Caki2 (cell line): ENCODE data around the gene METTL2A. TPM values are rescaled to one million over a fixed set of nuclear protein-coding genes. Genes with fewer than 3 reads are reported as not detected.

Source experiments
- total RNA-seq: library from RNA; depleted of rRNA; stranded (reverse); fragments of >200 nt; shearing (Covaris generic); gene quantifications from 2 replicates; pipeline ENCODE4 v1.2.3, GENCODE V29; 2014; ENCODE audit warnings: low replicate concordance; rRNA removed

METTL2A gene
- total RNA-seq, 1 experiment from 2014 or later = 31.2 TPM

Other genes starting within 250 kb of the METTL2A start
- not detected in 2 replicates for gene EFCAB3, start 43.3 kb upstream of the METTL2A start, total RNA-seq
- 16.8 and 49.4 TPM in 2 replicates for gene TLK2, start 54.9 kb downstream of the METTL2A start, total RNA-seq
- 215 TPM in 2 replicates for gene MRC2, start 203.8 kb downstream of the METTL2A start, total RNA-seq